ENCODE data around the gene IRAK2.
"Not testable (repeated sequence)": the region's sequence is repeated elsewhere in the genome, so short reads cannot be mapped to it uniquely, and the experiment has no call there.

The IRAK2 gene

GRCh38 chr3:10162185-10162584 lies 2.5 kb upstream of the IRAK2 start:
- no peak for DNase-seq

GRCh38 chr3:10164201-10164545 lies 546 bp upstream of the IRAK2 start:
- not testable (repeated sequence) for DNase-seq

- DNase-seq = no peak
Measured at GRCh38 chr3:10166213-10166604, 1.5 kb downstream of the IRAK2 start.

- DNase-seq = no peak
Measured at GRCh38 chr3:10169000-10169496, 4.3 kb downstream of the IRAK2 start.

GRCh38 chr3:10170915-10171478 lies 6.3 kb downstream of the IRAK2 start:
- DNase-seq = no peak

GRCh38 chr3:10173095-10173925 lies 8.6 kb downstream of the IRAK2 start:
- no peak for DNase-seq

GRCh38 chr3:10173926-10174435 lies 9.3 kb downstream of the IRAK2 start:
- DNase-seq = no peak

GRCh38 chr3:10175334-10175733 lies 10.6 kb downstream of the IRAK2 start:
- not testable (repeated sequence) for DNase-seq

GRCh38 chr3:10176150-10176549 lies 11.4 kb downstream of the IRAK2 start:
- not testable (repeated sequence) for DNase-seq

GRCh38 chr3:10177737-10178136 lies 13.0 kb downstream of the IRAK2 start:
- DNase-seq = no peak

- DNase-seq = no peak
Measured at GRCh38 chr3:10178892-10179291, 14.2 kb downstream of the IRAK2 start.

GRCh38 chr3:10180289-10180688 lies 15.6 kb downstream of the IRAK2 start:
- no peak for DNase-seq

GRCh38 chr3:10180738-10181295 lies 16.1 kb downstream of the IRAK2 start:
- no peak for DNase-seq

GRCh38 chr3:10182950-10183349 lies 18.2 kb downstream of the IRAK2 start:
- DNase-seq = no peak

- DNase-seq = no peak
Measured at GRCh38 chr3:10184250-10184649, 19.5 kb downstream of the IRAK2 start.

- no peak for DNase-seq
Measured at GRCh38 chr3:10185804-10186762, 21.4 kb downstream of the IRAK2 start.

- DNase-seq = no peak
Measured at GRCh38 chr3:10187290-10187876, 22.7 kb downstream of the IRAK2 start.

- DNase-seq = no peak
Measured at GRCh38 chr3:10187944-10188343, 23.2 kb downstream of the IRAK2 start.

GRCh38 chr3:10188804-10189556 lies 24.3 kb downstream of the IRAK2 start:
- DNase-seq = no peak

GRCh38 chr3:10189557-10190354 lies 25.0 kb downstream of the IRAK2 start:
- peak; percentile 61 to 64 for DNase-seq

Measured in activated T-cell treated with anti-CD3 and anti-CD28 coated beads, Interleukin-2, amount 50 U/mL, for 48 hours (primary cell).